GM18867 (cell line): ENCODE data around the gene DIP2C.
"Not testable (repeated sequence)": the region's sequence is repeated elsewhere in the genome, so short reads cannot be mapped to it uniquely, and the experiment has no call there.

ENCODE experiments used
- ATAC-seq: cut with Tn5 transposase; IDR thresholded peaks from one replicate; pipeline ENCODE4 v1.9.1; 2021; ENCODE audit warnings: mild to moderate bottlenecking, moderate library complexity; ENCODE audit not compliant: unreplicated experiment

Gene DIP2C

GRCh38 chr10:370449-370825, 319.0 kb downstream of the DIP2C start:
- no peak for ATAC-seq

GRCh38 chr10:369684-370448, 319.6 kb downstream of the DIP2C start:
- no peak for ATAC-seq

- no peak for ATAC-seq
Measured at GRCh38 chr10:369221-369683, 320.2 kb downstream of the DIP2C start.

GRCh38 chr10:368579-369220, 320.8 kb downstream of the DIP2C start:
- no peak for ATAC-seq

- not testable (repeated sequence) for ATAC-seq
Measured at GRCh38 chr10:368107-368506, 321.4 kb downstream of the DIP2C start.

GRCh38 chr10:367636-368035, 321.8 kb downstream of the DIP2C start:
- ATAC-seq: no peak

- ATAC-seq: no peak
Measured at GRCh38 chr10:366186-366585, 323.3 kb downstream of the DIP2C start.

- ATAC-seq: no peak
Measured at GRCh38 chr10:364267-364775, 325.1 kb downstream of the DIP2C start.

GRCh38 chr10:363152-363551, 326.3 kb downstream of the DIP2C start:
- no peak for ATAC-seq

- ATAC-seq: no peak
Measured at GRCh38 chr10:361203-362081, 328.0 kb downstream of the DIP2C start.

- no peak for ATAC-seq
Measured at GRCh38 chr10:360653-361052, 328.8 kb downstream of the DIP2C start.

GRCh38 chr10:359762-360161, 329.7 kb downstream of the DIP2C start:
- ATAC-seq: no peak

- ATAC-seq: no peak
Measured at GRCh38 chr10:359093-359492, 330.4 kb downstream of the DIP2C start.

GRCh38 chr10:357201-357950, 332.1 kb downstream of the DIP2C start:
- ATAC-seq: no peak

GRCh38 chr10:356452-356851, 333.0 kb downstream of the DIP2C start:
- no peak for ATAC-seq

GRCh38 chr10:354901-355617, 334.4 kb downstream of the DIP2C start:
- ATAC-seq: no peak

- ATAC-seq: no peak
Measured at GRCh38 chr10:352476-353235, 336.8 kb downstream of the DIP2C start.

GRCh38 chr10:351770-352334, 337.6 kb downstream of the DIP2C start:
- ATAC-seq: no peak

GRCh38 chr10:350981-351501, 338.4 kb downstream of the DIP2C start:
- no peak for ATAC-seq
